MM.1S (cell line): ENCODE measurements around the gene CFAP54.
"Not testable (repeated sequence)": the region's sequence is repeated elsewhere in the genome, so short reads cannot be mapped to it uniquely, and the experiment has no call there.

Experiments used
- DNase-seq: peaks from one replicate; pipeline ENCODE4 v3.0.0-alpha.2; 2015
- H2AFZ ChIP-seq: fragments of 300-600 bp; sonication (generic); 2 replicates; pipeline ENCODE4 v1.6.0; 2016; ENCODE audit warnings: antibody characterized with exemption, low read length
- H3F3A ChIP-seq: fragments of 300-600 bp; sonication (generic); 2 replicates; pipeline ENCODE4 v1.6.1; 2016; ENCODE audit warnings: mild to moderate bottlenecking, antibody characterized with exemption, low read length, moderate library complexity, mixed read lengths; ENCODE audit not compliant: insufficient read depth
- H3K27ac ChIP-seq: fragments of 300-600 bp; sonication (generic); 2 replicates; pipeline ENCODE4 v1.5.1; 2016; ENCODE audit warnings: mild to moderate bottlenecking, low read length
- H3K27me3 ChIP-seq: fragments of 300-600 bp; sonication (generic); replicated peaks from 2 replicates; pipeline ENCODE4 v1.6.0; 2016; ENCODE audit warnings: low read length; ENCODE audit not compliant: insufficient read depth
- H3K36me3 ChIP-seq: fragments of 300-600 bp; sonication (generic); replicated peaks from 2 replicates; pipeline ENCODE4 v1.6.1; 2016; ENCODE audit warnings: mild to moderate bottlenecking, low read length, mixed read lengths; ENCODE audit not compliant: insufficient read depth
- H3K4me1 ChIP-seq: fragments of 300-600 bp; sonication (generic); 2 replicates; pipeline ENCODE4 v1.6.1; 2016; ENCODE audit warnings: low read length, mixed read lengths
- H3K4me2 ChIP-seq: fragments of 300-600 bp; sonication (generic); 2 replicates; pipeline ENCODE4 v1.6.0; 2016; ENCODE audit warnings: low read depth, low read length
- H3K4me3 ChIP-seq: fragments of 300-600 bp; sonication (generic); 2 replicates; pipeline ENCODE4 v1.5.1; 2016; ENCODE audit warnings: low read length, mixed read lengths
- H3K79me2 ChIP-seq: fragments of 300-600 bp; sonication (generic); 2 replicates; pipeline ENCODE4 v1.6.1; 2016; ENCODE audit warnings: mixed run types, low read length, mixed read lengths
- H3K9ac ChIP-seq: fragments of 300-600 bp; sonication (generic); 2 replicates; pipeline ENCODE4 v1.6.1; 2016; ENCODE audit warnings: low read length, mixed read lengths
- H3K9me2 ChIP-seq: fragments of 300-600 bp; sonication (generic); replicated peaks from 2 replicates; pipeline ENCODE4 v1.6.1; 2016; ENCODE audit warnings: mild to moderate bottlenecking, low read length, mixed read lengths; ENCODE audit not compliant: insufficient read depth
- H3K9me3 ChIP-seq: fragments of 300-600 bp; sonication (generic); replicated peaks from 2 replicates; pipeline ENCODE4 v1.6.1; 2016; ENCODE audit warnings: mild to moderate bottlenecking, low read length, mixed read lengths; ENCODE audit not compliant: insufficient read depth
- H4K20me1 ChIP-seq: fragments of 300-600 bp; sonication (generic); 2 replicates; pipeline ENCODE4 v1.6.1; 2016; ENCODE audit warnings: mild to moderate bottlenecking, low read length, moderate library complexity, mixed read lengths; ENCODE audit not compliant: insufficient read depth
- CTCF ChIP-seq: fragments of 300-600 bp; sonication (generic); IDR thresholded peaks from 2 replicates; pipeline ENCODE4 v1.5.1; 2016; ENCODE audit warnings: antibody characterized with exemption, low read length, mixed read lengths
- EZH2 ChIP-seq: fragments of 300-600 bp; sonication (generic); optimal IDR thresholded peaks from 2 replicates; pipeline ENCODE3; 2017; ENCODE audit warnings: low read depth, mild to moderate bottlenecking, antibody characterized with exemption, low read length, mixed read lengths
- EZH2phosphoT487 ChIP-seq: fragments of 300-600 bp; sonication (generic); IDR thresholded peaks from 2 replicates; pipeline ENCODE4 v1.6.1; 2018; ENCODE audit warnings: antibody characterized with exemption, low read length

The CFAP54 gene

GRCh38 chr12:96486751-96487613, 2.4 kb upstream of the CFAP54 start:
- no peak overlapping the region for H3K4me3 ChIP-seq
- no peak overlapping the region for H3K27ac ChIP-seq
- peaks cover 13% of the 10 kb centered on the region for H3K4me1 ChIP-seq
- no peaks in the 10 kb centered on the region for H3K79me2 ChIP-seq
- H3F3A ChIP-seq: peaks cover 4% of the 10 kb centered on the region; the same call in 1 of the 2 replicates
- H3K9ac ChIP-seq: no peak overlapping the region
- no peaks in the 10 kb centered on the region for H3K27me3 ChIP-seq
- H4K20me1 ChIP-seq: no peaks in the 10 kb centered on the region
- TF ChIP-seq EZH2 (no peak), EZH2phosphoT487 (no peak), CTCF (no peak)
- H3K9me3 ChIP-seq: no peaks in the 10 kb centered on the region
- no peak overlapping the region for H2AFZ ChIP-seq
- no peak overlapping the region for H3K4me2 ChIP-seq
- no peak for DNase-seq
- no peaks in the 10 kb centered on the region for H3K9me2 ChIP-seq
- H3K36me3 ChIP-seq: no peaks in the 10 kb centered on the region

DNA sequence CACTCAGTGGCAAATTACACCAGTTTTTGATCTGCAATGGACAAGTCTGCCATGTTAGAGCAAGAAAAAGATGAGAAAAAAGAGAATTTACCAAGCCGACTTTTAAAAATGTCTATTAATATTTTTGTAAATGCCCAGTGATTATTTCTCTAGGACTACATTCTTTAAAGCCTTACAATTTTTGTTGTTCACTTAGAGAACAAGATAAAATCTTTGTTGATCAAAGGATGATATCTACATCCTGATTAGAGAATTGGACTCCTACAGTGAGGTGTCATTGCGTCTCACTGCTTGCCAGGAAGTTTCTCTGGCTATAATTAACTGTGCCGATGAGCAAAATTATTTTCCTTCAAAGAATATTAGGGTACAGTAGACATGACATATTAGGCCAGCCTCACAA, 1.7 kb upstream of the CFAP54 start:
- DNase-seq: no peak
- no peak overlapping the region for H3K9ac ChIP-seq
- H2AFZ ChIP-seq: no peak overlapping the region
- H3K27ac ChIP-seq: no peak overlapping the region
- no peaks in the 10 kb centered on the region for H3K36me3 ChIP-seq
- peaks cover 4% of the 10 kb centered on the region; the same call in 1 of the 2 replicates for H3F3A ChIP-seq
- peaks cover 13% of the 10 kb centered on the region for H3K4me1 ChIP-seq
- H4K20me1 ChIP-seq: no peaks in the 10 kb centered on the region
- TF ChIP-seq CTCF (no peak), EZH2phosphoT487 (no peak), EZH2 (no peak)
- no peaks in the 10 kb centered on the region for H3K9me2 ChIP-seq
- H3K27me3 ChIP-seq: no peaks in the 10 kb centered on the region
- no peaks in the 10 kb centered on the region for H3K9me3 ChIP-seq
- no peak overlapping the region for H3K4me3 ChIP-seq
- no peak overlapping the region for H3K4me2 ChIP-seq
- H3K79me2 ChIP-seq: no peaks in the 10 kb centered on the region

GRCh38 chr12:96493106-96493505, 3.7 kb downstream of the CFAP54 start:
- no peaks in the 10 kb centered on the region for H3K36me3 ChIP-seq
- no peak overlapping the region for H3K27ac ChIP-seq
- H3F3A ChIP-seq: 0 out of 2 replicates have a peak, but pooled peaks cover 4% of the 10 kb centered on the region
- no peaks in the 10 kb centered on the region for H4K20me1 ChIP-seq
- DNase-seq: no peak
- no peaks in the 10 kb centered on the region for H3K9me3 ChIP-seq
- H3K4me3 ChIP-seq: no peak overlapping the region
- no peak overlapping the region for H3K4me2 ChIP-seq
- no peak overlapping the region for H2AFZ ChIP-seq
- H3K79me2 ChIP-seq: no peaks in the 10 kb centered on the region
- no peaks in the 10 kb centered on the region for H3K9me2 ChIP-seq
- no peaks in the 10 kb centered on the region for H3K27me3 ChIP-seq
- TF ChIP-seq EZH2: no peak
- no peak for TF ChIP-seq CTCF
- TF ChIP-seq EZH2phosphoT487: no peak
- peaks cover 15% of the 10 kb centered on the region for H3K4me1 ChIP-seq
- H3K9ac ChIP-seq: no peak overlapping the region

- H3K27me3 ChIP-seq, H3K9me3 ChIP-seq, H3K9ac ChIP-seq, H3K4me2 ChIP-seq, H3K27ac ChIP-seq, H3K4me3 ChIP-seq, H3K79me2 ChIP-seq, H2AFZ ChIP-seq, H3F3A ChIP-seq, H3K9me2 ChIP-seq, H3K36me3 ChIP-seq, H4K20me1 ChIP-seq, DNase-seq: not testable (repeated sequence)
- peaks cover 11% of the 10 kb centered on the region for H3K4me1 ChIP-seq
Observed at GRCh38 chr12:96494154-96494553, 4.8 kb downstream of the CFAP54 start.
